Esophagus squamous epithelium (tissue), 5 donors: ENCODE data around the gene P3H2. TPM values are rescaled to one million over a fixed set of nuclear protein-coding genes. Genes with fewer than 3 reads are reported as not detected.
A peak's percentile ranks its signal among the peaks of the same experiment; 100 is the strongest.

ENCODE experiments used
- DNase-seq: peaks from one replicate; lab custom pipeline; 2025; lab: John Stamatoyannopoulos, UW
- H3K27ac ChIP-seq, 4 donors: fragments of 200-600 bp; sonication (generic); one replicate each; pipeline ENCODE4 v1.5.1; 2016 to 2019; ENCODE audit warnings: mild to moderate bottlenecking in 1 of 4
- H3K27me3 ChIP-seq, 4 donors: fragments of 200-600 bp; sonication (generic); 1 replicate in 3 of 4; 2 replicates in 1 of 4; pipeline versions ENCODE4 v1.5.1 to v1.6.0; 2017 to 2021; ENCODE audit warnings: antibody characterized with exemption in 1 of 4
- H3K36me3 ChIP-seq, 3 donors: fragments of 200-600 bp; sonication (generic); one replicate each; pipeline ENCODE4 v1.5.1; 2016 to 2019
- H3K4me1 ChIP-seq, 3 donors: fragments of 200-600 bp; sonication (generic); one replicate each; pipeline ENCODE4 v1.5.1; 2017 to 2019
- H3K4me3 ChIP-seq, 4 donors: fragments of 200-600 bp; sonication (generic); 1 replicate in 3 of 4; 2 replicates in 1 of 4; pipeline ENCODE4 v1.5.1; 2016 to 2019; ENCODE audit warnings: mild to moderate bottlenecking in 2 of 4, moderate library complexity in 1 of 4
- H3K9me3 ChIP-seq, 3 donors: fragments of 200-600 bp; sonication (generic); one replicate each; pipeline ENCODE4 v1.5.1; 2016 to 2019
- POLR2A ChIP-seq, 4 donors: fragments of 450-650 bp; IDR thresholded peaks; one replicate each; pipeline ENCODE4 v1.6.1; 2017; ENCODE audit warnings: antibody characterized with exemption in 4 of 4, mild to moderate bottlenecking in 4 of 4, moderate library complexity in 3 of 4
- WGBS, 2 donors: methylation state at CpG; one replicate each; pipeline ENCODE4 v1.1.5; 2018; 5-methylcytosine and 5-hydroxymethylcytosine counted together
- intact Hi-C: fragments of 100-400 bp; cut with DNase I; formaldehyde crosslinking; loops from one replicate; pipeline ENCODE4 v1.15.0; 2022
- total RNA-seq, 4 donors: library from RNA; depleted of rRNA; stranded (reverse); fragments of >200 nt; gene quantifications; one replicate each; pipeline ENCODE4 v1.1.0, GENCODE V29; 2016
- TF ChIP-seq, protein P1 (sequence below), 6 experiments: fragments of 450-650 bp in 4 of 6; fragments of 200-600 bp in 2 of 6; sonication (generic) in 2 of 6; IDR thresholded peaks; one replicate each; pipeline ENCODE4 v1.5.1; 2016 to 2019; ENCODE audit warnings: antibody characterized with exemption in 6 of 6, mild to moderate bottlenecking in 4 of 6, moderate library complexity in 4 of 6
- donor health status: DM: yes; HTN: yes; CAD: no.

The P3H2 gene
- total RNA-seq, 4 donors from 2014 or later: 16.5 to 41.2 (median 34.0) TPM

DNA sequence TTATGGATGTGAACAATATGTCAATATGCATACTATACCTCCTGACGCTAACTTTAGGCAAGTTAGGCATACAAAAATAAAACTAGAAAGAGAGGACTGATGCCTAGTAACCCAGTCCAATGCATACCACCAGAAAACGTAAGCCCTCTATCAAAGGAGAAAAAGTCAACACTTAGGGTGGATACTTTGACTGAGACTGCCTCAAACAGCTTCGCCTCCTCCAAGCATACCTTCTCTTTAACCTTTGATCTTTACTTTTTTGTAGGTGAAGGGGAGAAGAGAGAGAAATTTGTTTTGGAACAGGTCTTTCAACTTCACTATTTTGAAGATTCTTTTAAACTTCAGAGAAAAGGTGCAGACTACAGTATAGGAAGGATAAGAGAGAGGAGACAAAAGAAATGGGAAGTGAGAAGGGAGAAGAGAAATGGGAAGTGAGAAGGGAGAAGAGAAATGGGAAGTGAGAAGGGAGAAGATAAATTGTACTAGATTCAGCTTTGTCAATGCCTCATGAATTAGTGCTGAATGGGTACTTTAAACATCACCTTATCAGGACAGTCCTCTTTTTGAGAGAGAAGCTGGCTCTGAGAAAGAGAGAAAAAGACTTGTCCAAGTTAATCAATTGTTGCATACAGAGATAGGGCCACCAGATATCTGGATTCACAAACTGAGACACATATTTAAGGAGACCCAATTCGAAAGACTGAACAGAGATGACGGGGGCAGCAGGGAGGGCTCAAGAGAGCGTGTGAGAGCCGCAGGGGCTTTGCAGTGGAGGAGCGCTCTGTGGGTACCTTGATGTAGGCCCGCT, 1.0 kb downstream of the P3H2 start:
- peaks cover 7 to 58% (median 9%) of the 10 kb centered on the region in 3 donors for H3K4me1 ChIP-seq
- intact Hi-C loops: loop anchor here (5.0 to 10.0 kb wide), 2 partner anchors 85 to 147 kb away; no protein-coding TSS in a partner anchor
- 22 to 38% methylated on average over 8 to 9 of the region's 9 CpGs for WGBS, 2 donors
- H3K27me3 ChIP-seq: peaks cover 0 to 9% (median 0%) of the 10 kb centered on the region in 4 donors
- H3K4me3 ChIP-seq: peak overlapping the region; percentile 68 to 95 (median 76)
- DNase-seq: no peak
- no peaks in the 10 kb centered on the region for H3K36me3 ChIP-seq
- peak overlapping the region; percentile 81 to 90 (median 86) for H3K27ac ChIP-seq
- no peaks in the 10 kb centered on the region for H3K9me3 ChIP-seq
- TF ChIP-seq, protein P1, sequence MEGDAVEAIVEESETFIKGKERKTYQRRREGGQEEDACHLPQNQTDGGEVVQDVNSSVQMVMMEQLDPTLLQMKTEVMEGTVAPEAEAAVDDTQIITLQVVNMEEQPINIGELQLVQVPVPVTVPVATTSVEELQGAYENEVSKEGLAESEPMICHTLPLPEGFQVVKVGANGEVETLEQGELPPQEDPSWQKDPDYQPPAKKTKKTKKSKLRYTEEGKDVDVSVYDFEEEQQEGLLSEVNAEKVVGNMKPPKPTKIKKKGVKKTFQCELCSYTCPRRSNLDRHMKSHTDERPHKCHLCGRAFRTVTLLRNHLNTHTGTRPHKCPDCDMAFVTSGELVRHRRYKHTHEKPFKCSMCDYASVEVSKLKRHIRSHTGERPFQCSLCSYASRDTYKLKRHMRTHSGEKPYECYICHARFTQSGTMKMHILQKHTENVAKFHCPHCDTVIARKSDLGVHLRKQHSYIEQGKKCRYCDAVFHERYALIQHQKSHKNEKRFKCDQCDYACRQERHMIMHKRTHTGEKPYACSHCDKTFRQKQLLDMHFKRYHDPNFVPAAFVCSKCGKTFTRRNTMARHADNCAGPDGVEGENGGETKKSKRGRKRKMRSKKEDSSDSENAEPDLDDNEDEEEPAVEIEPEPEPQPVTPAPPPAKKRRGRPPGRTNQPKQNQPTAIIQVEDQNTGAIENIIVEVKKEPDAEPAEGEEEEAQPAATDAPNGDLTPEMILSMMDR (IDR thresholded peaks at IDR 0.05): no peak
- TF ChIP-seq POLR2A (IDR thresholded peaks at IDR 0.05): no peak

DNA sequence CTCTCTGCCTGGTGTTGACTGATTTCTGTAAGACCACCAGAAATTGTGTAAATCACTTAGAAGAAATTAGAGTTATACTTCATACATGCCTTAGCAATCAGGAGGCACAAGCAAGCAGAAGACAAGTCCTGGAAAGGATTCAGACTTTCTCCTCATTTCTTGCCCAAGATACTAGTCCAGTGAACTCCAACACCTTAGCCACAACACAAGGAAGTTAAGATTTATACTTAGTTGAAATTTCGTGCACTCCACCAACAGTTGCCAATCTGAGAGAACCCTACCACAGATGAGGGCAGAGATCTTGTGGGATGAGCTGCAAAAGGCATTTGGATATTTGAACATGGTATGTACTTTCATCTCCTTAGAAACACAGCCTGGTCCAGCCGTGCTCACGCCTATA, 2.3 kb downstream of the P3H2 start:
- Histone ChIP-seq H3K9me3 (no peaks in the 10 kb centered on the region), H3K27ac (peak overlapping the region in 1 of 4 donors; percentile 3), H3K4me3 (no peak overlapping the region), H3K27me3 (peaks cover 0 to 9% (median 0%) of the 10 kb centered on the region in 4 donors), H3K36me3 (no peaks in the 10 kb centered on the region), H3K4me1 (peaks cover 7 to 51% (median 9%) of the 10 kb centered on the region in 3 donors)
- no peak for DNase-seq
- WGBS, 2 donors: 67 to 93% methylated on average over 3 of the region's 3 CpGs
- intact Hi-C loops: loop anchor here (10.0 kb wide), 1 partner anchor 86 kb away; no protein-coding TSS in a partner anchor
- TF ChIP-seq, protein P1 (IDR thresholded peaks at IDR 0.05): no peak
- TF ChIP-seq POLR2A (IDR thresholded peaks at IDR 0.05): no peak

DNA sequence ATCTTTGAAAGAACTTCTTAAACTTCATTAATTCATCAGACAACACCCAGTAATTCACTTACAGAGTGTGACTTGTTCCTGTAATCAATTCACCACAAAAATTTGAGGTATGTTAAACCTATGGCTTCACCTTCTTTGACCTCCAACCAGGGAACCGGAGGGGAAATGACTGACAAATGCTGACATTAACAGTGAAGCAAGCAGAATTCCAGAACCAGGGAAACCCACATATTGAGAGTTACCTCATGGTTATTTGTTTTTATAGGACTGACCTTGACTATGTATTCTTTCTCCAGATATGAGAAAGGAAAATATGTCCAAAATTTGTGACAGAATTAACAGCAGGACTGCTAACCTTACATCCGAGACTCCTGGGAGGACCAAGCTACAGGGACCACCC, 2.7 kb downstream of the P3H2 start:
- Histone ChIP-seq H3K4me3 (no peak overlapping the region), H3K27ac (peak overlapping the region in 1 of 4 donors; percentile 3)
- 55 to 77% methylated on average over 2 of the region's 2 CpGs for WGBS, 2 donors

DNA sequence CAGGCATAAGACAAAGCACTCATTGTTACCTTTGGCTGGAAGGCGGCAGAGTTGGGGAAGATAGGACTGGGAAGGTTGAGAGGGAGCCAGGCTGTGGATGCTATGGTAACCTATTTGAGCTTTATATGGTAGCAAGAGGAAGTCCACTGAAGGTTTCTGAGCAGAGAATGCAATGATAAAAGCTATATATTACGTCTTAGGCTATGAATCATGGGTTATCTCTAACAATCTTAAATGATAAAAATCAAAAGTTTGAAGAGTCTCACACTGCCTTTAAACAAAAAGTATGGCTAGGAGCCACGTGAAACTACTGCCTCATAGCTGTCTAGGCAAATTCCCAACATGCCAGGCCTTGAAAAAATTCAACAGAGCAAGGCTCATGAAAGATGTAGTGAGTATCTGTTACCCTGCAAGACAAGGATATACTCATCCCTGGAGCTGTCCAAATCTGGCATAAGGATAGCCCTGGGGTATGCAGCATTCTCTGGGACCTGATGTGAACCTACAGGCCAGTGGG, 4.1 kb downstream of the P3H2 start:
- 26 to 44% methylated on average over 3 of the region's 3 CpGs for WGBS, 2 donors

More for the DNA sequence above, 2.7 kb downstream of the P3H2 start:
- peaks cover 0 to 9% (median 0%) of the 10 kb centered on the region in 4 donors for H3K27me3 ChIP-seq
- intact Hi-C loops: loop anchor here (10.0 kb wide), 1 partner anchor 87 kb away; no protein-coding TSS in a partner anchor
- no peak for TF ChIP-seq POLR2A (IDR thresholded peaks at IDR 0.05)
- TF ChIP-seq, protein P1 (IDR thresholded peaks at IDR 0.05): no peak
- H3K4me1 ChIP-seq: peaks cover 7 to 50% (median 9%) of the 10 kb centered on the region in 3 donors
- H3K36me3 ChIP-seq: no peaks in the 10 kb centered on the region
- DNase-seq: no peak
- H3K9me3 ChIP-seq: no peaks in the 10 kb centered on the region

More for the DNA sequence above, 4.1 kb downstream of the P3H2 start:
- intact Hi-C loops: loop anchor here (10.0 kb wide), 1 partner anchor 88 kb away; no protein-coding TSS in a partner anchor
- Histone ChIP-seq H3K4me3 (no peak overlapping the region), H3K36me3 (no peaks in the 10 kb centered on the region), H3K4me1 (peaks cover 7 to 40% (median 9%) of the 10 kb centered on the region in 3 donors), H3K27ac (peak overlapping the region in 1 of 4 donors; percentile 17), H3K27me3 (peaks cover 0 to 9% (median 0%) of the 10 kb centered on the region in 4 donors), H3K9me3 (no peaks in the 10 kb centered on the region)
- DNase-seq: no peak
- TF ChIP-seq, protein P1 (IDR thresholded peaks at IDR 0.05): no peak
- TF ChIP-seq POLR2A (IDR thresholded peaks at IDR 0.05): no peak
